Adrenal gland (tissue), 12 donors: ENCODE measurements around the gene TIMM29. TPM values are rescaled to one million over a fixed set of nuclear protein-coding genes. Genes with fewer than 3 reads are reported as not detected.

Experiments used
- DNase-seq, 7 donors: peaks; one replicate each; pipeline ENCODE4 v3.0.0-alpha.2; 2019 to 2020
- H3K27ac ChIP-seq, 5 donors: fragments of 200-600 bp; sonication (generic) in 4 of 5; 1 replicate in 3 of 5; 2 replicates in 2 of 5; pipeline versions ENCODE4 v1.5.1 to v1.8.0; 2016 to 2020; ENCODE audit warnings: mild to moderate bottlenecking in 1 of 5
- H3K27me3 ChIP-seq: fragments of 200-600 bp; 2 replicates; pipeline ENCODE4 v1.8.0; 2021
- H3K36me3 ChIP-seq, 2 donors: fragments of 200-600 bp; replicated peaks in 1 of 2; 1 replicate in 1 of 2; 2 replicates in 1 of 2; pipeline versions ENCODE4 v1.5.1 to v1.8.0; 2018 to 2022
- H3K4me1 ChIP-seq, 2 donors: fragments of 200-600 bp; replicated peaks in 1 of 2; 1 replicate in 1 of 2; 2 replicates in 1 of 2; pipeline versions ENCODE4 v1.5.1 to v1.8.0; 2018 to 2021
- H3K4me3 ChIP-seq, 4 donors: fragments of 200-600 bp; sonication (generic) in 3 of 4; one replicate each; pipeline ENCODE4 v1.5.1; 2016 to 2018
- H3K9me3 ChIP-seq, 3 donors: fragments of 200-600 bp; sonication (generic) in 1 of 3; replicated peaks in 1 of 3; 1 replicate in 2 of 3; 2 replicates in 1 of 3; pipeline versions ENCODE4 v1.5.1 to v1.8.0; 2016 to 2021
- CTCF ChIP-seq, 6 experiments: fragments of 450-650 bp in 4 of 6; fragments of 200-600 bp in 2 of 6; sonication (generic) in 1 of 6; IDR thresholded peaks; 1 replicate in 5 of 6; 2 replicates in 1 of 6; pipeline versions ENCODE4 v1.5.1 to v1.8.0; 2016 to 2021; ENCODE audit warnings: antibody characterized with exemption in 6 of 6, mild to moderate bottlenecking in 2 of 6, moderate library complexity in 1 of 6
- POLR2A ChIP-seq, 2 donors: fragments of 450-650 bp; IDR thresholded peaks; one replicate each; pipeline ENCODE4 v1.6.1; 2017; ENCODE audit warnings: antibody characterized with exemption in 2 of 2, mild to moderate bottlenecking in 2 of 2, moderate library complexity in 1 of 2
- WGBS, 4 donors: extraction: QIAGEN DNeasy Blood & Tissue Kit in 2 of 4; methylation state at CpG; one replicate each; pipeline versions ENCODE4 v1.1.5 to v1.1.7; 2013 to 2017; 5-methylcytosine and 5-hydroxymethylcytosine counted together
- intact Hi-C, 2 donors: fragments of 100-400 bp; cut with DNase I; formaldehyde crosslinking; loops; one replicate each; pipeline versions ENCODE4 v1.14.1 to v1.15.0; 2022 to 2023
- polyA plus RNA-seq, 3 donors: library from polyadenylated mRNA; stranded (reverse); fragments of 200-250 nt in 2 of 3; fragments of 350-450 nt in 1 of 3; fragmentation: Illumina TruSeq in 1 of 3; extraction: RNeasy Lipid Tissue Mini Kit (QIAGEN cat#74804) in 1 of 3; gene quantifications; one replicate each; pipeline ENCODE4 v1.2.3, GENCODE V29; 2013 to 2014
- total RNA-seq, 9 donors: library from RNA; depleted of rRNA in 4 of 9; stranded (reverse); fragments of >200 nt in 4 of 9; fragments of 120-200 nt in 1 of 9; fragmentation: NEBNext Ultra II Directional in 1 of 9; extraction: Animal tissue kit (Norgen Biotek cat#: 25700) in 1 of 9; gene quantifications; one replicate each; pipeline versions ENCODE4 v1.1.0 to v1.2.4, GENCODE V29; 2013 to 2023
- donor health status: healthy with polysubstance abuse.
- donor health status: Bipolar disorder and iron deficiency.
- donor health status: DM: yes; HTN: yes; CAD: no.
- donor health status: DM: no; HTN: no; CAD: no.
- donor health status: DM: no; HTN: no; CAD: no.
- donor health status: DM: yes; HTN: yes; CAD: no.

TIMM29 gene
- total and polyA plus RNA-seq, 12 donors = 10.5 to 39.7 (median 26.2) TPM

- Histone ChIP-seq H3K27me3 (no peaks in the 10 kb centered on the region), H3K4me3 (no peak overlapping the region), H3K36me3 (no peaks in the 10 kb centered on the region), H3K9me3 (no peaks in the 10 kb centered on the region), H3K27ac (no peak overlapping the region), H3K4me1 (peaks cover 5 to 11% of the 10 kb centered on the region in 2 donors)
- intact Hi-C loops = no loop called here
- TF ChIP-seq CTCF (IDR thresholded peaks at IDR 0.05) (no peak), POLR2A (IDR thresholded peaks at IDR 0.05) (no peak)
- WGBS, 4 donors = 82 to 89% (median 85%) methylated on average over 6 of the region's 6 CpGs
- DNase-seq = no peak
Measured at GRCh38 chr19:10965398-10965797, 36.8 kb downstream of the TIMM29 start.

GRCh38 chr19:10966809-10967208 lies 38.2 kb downstream of the TIMM29 start:
- Histone ChIP-seq H3K36me3 (no peaks in the 10 kb centered on the region), H3K4me1 (peaks cover 5 to 11% of the 10 kb centered on the region in 2 donors), H3K27me3 (no peaks in the 10 kb centered on the region), H3K27ac (no peak overlapping the region), H3K9me3 (no peaks in the 10 kb centered on the region), H3K4me3 (no peak overlapping the region)
- 89 to 92% (median 90%) methylated on average over 8 of the region's 8 CpGs for WGBS, 4 donors
- intact Hi-C loops = no loop called here
- DNase-seq = no peak
- no peak for TF ChIP-seq POLR2A (IDR thresholded peaks at IDR 0.05)
- TF ChIP-seq CTCF (IDR thresholded peaks at IDR 0.05) = no peak

- Histone ChIP-seq H3K36me3 (no peaks in the 10 kb centered on the region), H3K27me3 (no peaks in the 10 kb centered on the region), H3K4me3 (no peak overlapping the region), H3K9me3 (no peaks in the 10 kb centered on the region), H3K4me1 (no peaks in the 10 kb centered on the region), H3K27ac (peak overlapping the region in 1 of 5 donors; percentile 23)
- no peak for DNase-seq
- TF ChIP-seq CTCF (IDR thresholded peaks at IDR 0.05) (no peak), POLR2A (IDR thresholded peaks at IDR 0.05) (no peak)
- intact Hi-C loops = no loop called here
- WGBS, 4 donors = 60 to 77% (median 63%) methylated on average over 7 to 10 of the region's 10 CpGs
Measured at GRCh38 chr19:10968527-10969135, 40.0 kb downstream of the TIMM29 start.

- Histone ChIP-seq H3K4me3 (no peak overlapping the region), H3K36me3 (no peaks in the 10 kb centered on the region), H3K27me3 (no peaks in the 10 kb centered on the region), H3K4me1 (peaks cover 7 to 10% of the 10 kb centered on the region in 2 donors), H3K9me3 (no peaks in the 10 kb centered on the region), H3K27ac (no peak overlapping the region)
- no peak for TF ChIP-seq POLR2A (IDR thresholded peaks at IDR 0.05)
- TF ChIP-seq CTCF (IDR thresholded peaks at IDR 0.05) = no peak
- intact Hi-C loops = no loop called here
- peak in 1 of 7 donors; percentile 27 for DNase-seq
- WGBS, 4 donors = 65 to 89% (median 85%) methylated on average over 8 of the region's 8 CpGs
Measured at GRCh38 chr19:10971107-10971726, 42.6 kb downstream of the TIMM29 start.
